IMR-90 (cell line): Measurements from ENCODE around the gene ARHGEF40. TPM values are rescaled to one million over a fixed set of nuclear protein-coding genes. Genes with fewer than 3 reads are reported as not detected.

Experiments used
- ATAC-seq: fragments of 200-7000 bp; cut with Tn5 transposase; 2 replicates; pipeline ENCODE4 v1.9.1; 2020; ENCODE audit warnings: low read depth, mild to moderate bottlenecking, moderate library complexity
- BruUV-seq: library from RNA; stranded (reverse); fragments of 400-500 nt; replicated peaks from 2 replicates; lab custom pipeline; 2021; lab: Mats Ljungman, UMichigan
- CTCF ChIA-PET: fragments of 300-600 bp; formaldehyde crosslinking; extraction: SDS; loops from one replicate; lab custom pipeline; 2021; ENCODE audit warnings: antibody characterized with exemption; lab: Yijun Ruan, JAX
- POLR2A ChIA-PET: fragments of 300-600 bp; sonication (Branson Sonifier 250); formaldehyde crosslinking; loops from one replicate; lab custom pipeline; 2022; ENCODE audit warnings: antibody characterized with exemption; ENCODE audit not compliant: unreplicated experiment; lab: Charles Lee
- DNase-seq: peaks from one replicate; pipeline ENCODE4 v3.0.0; 2013
- H2AFZ ChIP-seq: replicated peaks from 2 replicates; pipeline ENCODE3; 2013; ENCODE audit warnings: low read length, mild to moderate bottlenecking; ENCODE audit not compliant: poor library complexity
- H2AK5ac ChIP-seq: 2 replicates; pipeline ENCODE4 v1.6.1; 2013; ENCODE audit warnings: low read depth, low read length, inconsistent platforms
- H2AK9ac ChIP-seq: replicated peaks from 2 replicates; pipeline ENCODE3; 2013; ENCODE audit warnings: mild to moderate bottlenecking, low read depth, low read length, moderate library complexity; ENCODE audit not compliant: poor library complexity
- H2BK120ac ChIP-seq: 2 replicates; pipeline ENCODE4 v1.6.1; 2013; ENCODE audit warnings: low read depth, low read length, inconsistent platforms
- H2BK15ac ChIP-seq: 3 replicates; pipeline ENCODE4 v1.6.1; 2013; ENCODE audit warnings: low read depth, low read length, inconsistent platforms
- H2BK20ac ChIP-seq: 2 replicates; pipeline ENCODE4 v1.6.1; 2013; ENCODE audit warnings: low read depth, mild to moderate bottlenecking, inconsistent platforms, low read length, moderate library complexity
- H2BK5ac ChIP-seq: 2 replicates; pipeline ENCODE4 v1.6.1; 2013; ENCODE audit warnings: mild to moderate bottlenecking, low read depth, low read length, inconsistent platforms; ENCODE audit not compliant: poor library complexity, severe bottlenecking
- H3K14ac ChIP-seq: replicated peaks from 2 replicates; pipeline ENCODE4 v1.6.1; 2013; ENCODE audit warnings: low read depth, low read length, inconsistent platforms
- H3K18ac ChIP-seq: 2 replicates; pipeline ENCODE4 v1.6.1; 2013; ENCODE audit warnings: low read depth, low read length, control low read depth
- H3K23ac ChIP-seq: 2 replicates; pipeline ENCODE4 v1.6.1; 2013; ENCODE audit warnings: low read depth, low read length, inconsistent platforms
- H3K27ac ChIP-seq: 2 replicates; pipeline ENCODE4 v1.5.1; 2013; ENCODE audit warnings: mild to moderate bottlenecking, control low read depth, low read length; ENCODE audit not compliant: insufficient read depth
- H3K27me3 ChIP-seq: 2 replicates; pipeline ENCODE4 v1.6.1; 2013; ENCODE audit warnings: low read length; ENCODE audit not compliant: control insufficient read depth, insufficient read depth
- H3K36me3 ChIP-seq: 2 replicates; pipeline ENCODE4 v1.6.1; 2013; ENCODE audit warnings: low read length, mixed read lengths; ENCODE audit not compliant: control insufficient read depth, insufficient read depth
- H3K4ac ChIP-seq: 2 replicates; pipeline ENCODE4 v1.6.1; 2013; ENCODE audit warnings: low read depth, low read length, inconsistent platforms
- H3K4me1 ChIP-seq: 2 replicates; pipeline ENCODE4 v1.6.1; 2013; ENCODE audit warnings: low read length, mixed read lengths; ENCODE audit not compliant: control insufficient read depth, insufficient read depth
- H3K4me2 ChIP-seq: 2 replicates; pipeline ENCODE4 v1.6.1; 2013; ENCODE audit warnings: low read depth, mild to moderate bottlenecking, control low read depth, low read length, moderate library complexity
- H3K4me3 ChIP-seq: 2 replicates; pipeline ENCODE4 v1.5.1; 2013; ENCODE audit warnings: low read depth, mild to moderate bottlenecking, control low read depth, low read length, moderate library complexity; ENCODE audit not compliant: insufficient read depth
- H3K56ac ChIP-seq: 2 replicates; pipeline ENCODE4 v1.6.1; 2013; ENCODE audit warnings: low read length, inconsistent platforms; ENCODE audit not compliant: insufficient read depth; ENCODE audit errors: extremely low read depth
- H3K79me1 ChIP-seq, 2 experiments: 2 replicates each; pipeline ENCODE4 v1.6.1; 2013; ENCODE audit warnings: low read length in 2 of 2, inconsistent platforms in 1 of 2, low read depth in 1 of 2
- H3K9ac ChIP-seq: 2 replicates; pipeline ENCODE4 v1.6.1; 2013; ENCODE audit warnings: low read depth, low read length, control low read depth
- H3K9me1 ChIP-seq: 2 replicates; pipeline ENCODE4 v1.6.1; 2013; ENCODE audit warnings: low read length, inconsistent platforms; ENCODE audit not compliant: insufficient read depth
- H3K9me3 ChIP-seq: 2 replicates; pipeline ENCODE4 v1.6.1; 2013; ENCODE audit warnings: low read length; ENCODE audit not compliant: control insufficient read depth, insufficient read depth
- H4K20me1 ChIP-seq: 2 replicates; pipeline ENCODE4 v1.6.1; 2013; ENCODE audit warnings: low read length, inconsistent platforms; ENCODE audit not compliant: insufficient read depth
- H4K5ac ChIP-seq: 2 replicates; pipeline ENCODE4 v1.6.1; 2013; ENCODE audit warnings: mild to moderate bottlenecking, low read depth, low read length, control low read depth
- H4K8ac ChIP-seq, 2 experiments: 2 replicates each; pipeline ENCODE4 v1.6.1; 2013; ENCODE audit warnings: low read depth in 2 of 2, low read length in 2 of 2, control low read depth in 1 of 2, inconsistent platforms in 1 of 2
- H4K91ac ChIP-seq: 2 replicates; pipeline ENCODE4 v1.6.1; 2013; ENCODE audit warnings: low read depth, low read length, inconsistent platforms; ENCODE audit not compliant: insufficient read depth
- POLR2A ChIP-seq: IDR thresholded peaks from 2 replicates; pipeline ENCODE4 v1.6.1; 2012; ENCODE audit warnings: mild to moderate bottlenecking, low read depth, low read length
- RAD21 ChIP-seq: IDR thresholded peaks from 2 replicates; pipeline ENCODE4 v1.6.1; 2012; ENCODE audit warnings: low read length, improper control_type of control experiment
- RFX5 ChIP-seq: IDR thresholded peaks from 2 replicates; pipeline ENCODE4 v1.8.0; 2012; ENCODE audit warnings: low read depth, mild to moderate bottlenecking, low read length, moderate library complexity
- WGBS, 2 experiments: methylation state at CpG; one replicate each; pipeline versions ENCODE4 v1.1.5 to v1.1.7; 2013; ENCODE audit warnings: missing lambda C conversion rate in 2 of 2; ENCODE audit not compliant: insufficient read length in 1 of 2; ENCODE audit errors: extremely low coverage in 2 of 2; 5-methylcytosine and 5-hydroxymethylcytosine counted together
- dilution Hi-C: fragments of 300-500 bp; cut with HindIII; formaldehyde crosslinking; loops from one replicate; pipeline ENCODE4 v1.14.3; 2018; ENCODE audit warnings: low sequenced_read_pairs; ENCODE audit not compliant: unreplicated experiment
- in situ Hi-C: fragments of 300-500 bp; cut with MboI; formaldehyde crosslinking; loops from 3 replicates; pipeline ENCODE4 v1.14.3; 2019; ENCODE audit warnings: low sequenced_read_pairs, inconsistent platforms, mixed read lengths
- intact Hi-C: fragments of 100-400 bp; cut with micrococcal nuclease; formaldehyde crosslinking; loops from 2 replicates; pipeline ENCODE4 v1.10.0; 2022
- polyA plus RNA-seq, 3 experiments: library from polyadenylated mRNA; depleted of rRNA; stranded (reverse); fragments of >200 nt; gene quantifications; 2 replicates each; pipeline ENCODE4 v1.2.3, GENCODE V29; 2012; ENCODE audit warnings: low replicate concordance in 1 of 3
- total RNA-seq: library from RNA; depleted of rRNA; stranded (reverse); fragments of >200 nt; gene quantifications from 2 replicates; pipeline ENCODE4 v1.2.3, GENCODE V29; 2012
- TF ChIP-seq, protein P1 (sequence below): fragments of 150-350 bp; IDR thresholded peaks from 2 replicates; pipeline ENCODE4 v1.6.1; 2017; ENCODE audit warnings: mild to moderate bottlenecking, antibody characterized with exemption, low read length, low read depth
- TF ChIP-seq, protein P2 (sequence below): conservative IDR thresholded peaks from 2 replicates; pipeline ENCODE4 v1.5.1; 2012; ENCODE audit warnings: mild to moderate bottlenecking, low read depth, low read length, improper control_type of control experiment

Gene ARHGEF40
- total and polyA plus RNA-seq, 2 of the 4 experiments (the other 2 are of a cell fraction), result 18.1 to 58.4 TPM

DNA sequence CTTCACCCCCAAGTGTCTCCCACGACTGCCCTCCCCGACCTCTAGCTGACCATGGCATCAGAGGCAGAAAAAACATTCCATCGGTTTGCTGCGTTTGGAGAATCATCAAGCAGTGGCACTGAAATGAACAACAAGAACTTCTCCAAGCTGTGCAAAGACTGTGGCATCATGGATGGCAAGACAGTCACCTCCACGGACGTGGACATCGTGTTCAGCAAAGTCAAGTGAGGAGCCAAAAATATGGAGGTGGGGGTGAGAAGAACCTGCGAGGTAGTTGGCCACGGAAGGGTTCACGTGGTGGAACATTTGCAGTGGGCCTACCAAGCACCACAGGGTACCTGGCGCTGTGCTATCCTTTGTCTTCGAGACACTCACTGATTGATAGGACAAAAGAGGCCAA lies 39.6 kb upstream of the ARHGEF40 start:
- BruUV-seq, result no TSS peak
- no peak overlapping the region for H2BK15ac ChIP-seq
- no peak overlapping the region for H3K56ac ChIP-seq
- no peak overlapping the region for H2BK20ac ChIP-seq
- H4K8ac ChIP-seq, result no peak overlapping the region
- no peak overlapping the region for H4K91ac ChIP-seq
- H4K20me1 ChIP-seq, result no peaks in the 10 kb centered on the region
- TF ChIP-seq RAD21 (no peak), POLR2A (no peak), RFX5 (no peak)
- TF ChIP-seq, protein P1, sequence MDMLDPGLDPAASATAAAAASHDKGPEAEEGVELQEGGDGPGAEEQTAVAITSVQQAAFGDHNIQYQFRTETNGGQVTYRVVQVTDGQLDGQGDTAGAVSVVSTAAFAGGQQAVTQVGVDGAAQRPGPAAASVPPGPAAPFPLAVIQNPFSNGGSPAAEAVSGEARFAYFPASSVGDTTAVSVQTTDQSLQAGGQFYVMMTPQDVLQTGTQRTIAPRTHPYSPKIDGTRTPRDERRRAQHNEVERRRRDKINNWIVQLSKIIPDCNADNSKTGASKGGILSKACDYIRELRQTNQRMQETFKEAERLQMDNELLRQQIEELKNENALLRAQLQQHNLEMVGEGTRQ, result no peak
- TF ChIP-seq, protein P2, sequence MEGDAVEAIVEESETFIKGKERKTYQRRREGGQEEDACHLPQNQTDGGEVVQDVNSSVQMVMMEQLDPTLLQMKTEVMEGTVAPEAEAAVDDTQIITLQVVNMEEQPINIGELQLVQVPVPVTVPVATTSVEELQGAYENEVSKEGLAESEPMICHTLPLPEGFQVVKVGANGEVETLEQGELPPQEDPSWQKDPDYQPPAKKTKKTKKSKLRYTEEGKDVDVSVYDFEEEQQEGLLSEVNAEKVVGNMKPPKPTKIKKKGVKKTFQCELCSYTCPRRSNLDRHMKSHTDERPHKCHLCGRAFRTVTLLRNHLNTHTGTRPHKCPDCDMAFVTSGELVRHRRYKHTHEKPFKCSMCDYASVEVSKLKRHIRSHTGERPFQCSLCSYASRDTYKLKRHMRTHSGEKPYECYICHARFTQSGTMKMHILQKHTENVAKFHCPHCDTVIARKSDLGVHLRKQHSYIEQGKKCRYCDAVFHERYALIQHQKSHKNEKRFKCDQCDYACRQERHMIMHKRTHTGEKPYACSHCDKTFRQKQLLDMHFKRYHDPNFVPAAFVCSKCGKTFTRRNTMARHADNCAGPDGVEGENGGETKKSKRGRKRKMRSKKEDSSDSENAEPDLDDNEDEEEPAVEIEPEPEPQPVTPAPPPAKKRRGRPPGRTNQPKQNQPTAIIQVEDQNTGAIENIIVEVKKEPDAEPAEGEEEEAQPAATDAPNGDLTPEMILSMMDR, result no peak
- H3K9ac ChIP-seq, result no peak overlapping the region
- H3K4me3 ChIP-seq, result no peak overlapping the region
- no peak overlapping the region for H3K4me2 ChIP-seq
- no peaks in the 10 kb centered on the region for H3K9me3 ChIP-seq
- no peak overlapping the region for H2AK5ac ChIP-seq
- no peak overlapping the region for H3K23ac ChIP-seq
- no peaks in the 10 kb centered on the region for H3K4me1 ChIP-seq
- H3K27me3 ChIP-seq, result peaks cover 64% of the 10 kb centered on the region
- ATAC-seq, result no peak
- no peak overlapping the region for H2AK9ac ChIP-seq
- no peak overlapping the region for H3K4ac ChIP-seq
- POLR2A ChIA-PET, result no interaction called here
- H3K79me1 ChIP-seq, result no peaks in the 10 kb centered on the region
- CTCF ChIA-PET, result interaction anchor here (3.8 kb wide), 1 partner anchor 16 kb away, joined by 11 read pairs; no protein-coding TSS in a partner anchor
- no peak overlapping the region for H3K14ac ChIP-seq
- no peak overlapping the region for H3K18ac ChIP-seq
- no peak overlapping the region for H3K27ac ChIP-seq
- intact Hi-C loops (no loop called here), in situ Hi-C loops (no loop called here), dilution Hi-C loops (no loop called here)
- H2BK120ac ChIP-seq, result no peak overlapping the region
- no peak overlapping the region for H2AFZ ChIP-seq
- no peaks in the 10 kb centered on the region for H3K9me1 ChIP-seq
- no peak for DNase-seq
- H4K5ac ChIP-seq, result no peak overlapping the region
- no peak overlapping the region for H2BK5ac ChIP-seq
- 46% methylated on average over 5 of the region's 12 CpGs; no CpG with 5 or more reads in 1 of the 2 experiments for WGBS, 2 experiments
- H3K36me3 ChIP-seq, result no peaks in the 10 kb centered on the region
